SK-N-SH treated with all-trans-retinoic acid at 6 μM for 48 hours (cell line): ENCODE data around the gene FBXW10.
"Not testable (repeated sequence)": the region's sequence is repeated elsewhere in the genome, so short reads cannot be mapped to it uniquely, and the experiment has no call there.

Experiments
- ESRRG ChIP-seq: fragments of 250-450 bp; sonication (Bioruptor Pico); IDR thresholded peaks from 2 replicates; pipeline ENCODE4 v1.6.1; 2021; ENCODE audit warnings: mild to moderate bottlenecking
- GLIS3 ChIP-seq: fragments of 250-450 bp; sonication (Bioruptor Pico); IDR thresholded peaks from 2 replicates; pipeline ENCODE4 v1.5.0; 2020; ENCODE audit warnings: mild to moderate bottlenecking, moderate library complexity
- ISL1 ChIP-seq: fragments of 250-450 bp; sonication (Bioruptor Pico); IDR thresholded peaks from 2 replicates; pipeline ENCODE4 v2.1.2; 2022; ENCODE audit warnings: mild to moderate bottlenecking, moderate library complexity
- PATZ1 ChIP-seq: fragments of 250-450 bp; sonication (Bioruptor Pico); IDR thresholded peaks from 2 replicates; pipeline ENCODE4 v1.8.0; 2020; ENCODE audit warnings: mild to moderate bottlenecking, moderate library complexity, borderline replicate concordance
- ZNF565 ChIP-seq: fragments of 450-650 bp; formaldehyde crosslinking; conservative IDR thresholded peaks from 2 replicates; pipeline ENCODE4 v1.5.0; 2020; ENCODE audit warnings: low read depth, mild to moderate bottlenecking, moderate library complexity
- TF ChIP-seq, protein P1 (sequence below): fragments of 250-450 bp; sonication (Bioruptor Pico); IDR thresholded peaks from 2 replicates; pipeline ENCODE4 v1.8.0; 2021; ENCODE audit warnings: low read depth, mild to moderate bottlenecking, moderate library complexity, borderline replicate concordance

GRCh38 chr17:18781805-18782204 lies 38.0 kb downstream of the FBXW10 start:
- not testable (repeated sequence) for TF ChIP-seq ESRRG; ISL1 (CRISPR knock-in tag); PATZ1; ZNF565 (CRISPR knock-in tag); GLIS3 (CRISPR knock-in tag)
- TF ChIP-seq, protein P1, sequence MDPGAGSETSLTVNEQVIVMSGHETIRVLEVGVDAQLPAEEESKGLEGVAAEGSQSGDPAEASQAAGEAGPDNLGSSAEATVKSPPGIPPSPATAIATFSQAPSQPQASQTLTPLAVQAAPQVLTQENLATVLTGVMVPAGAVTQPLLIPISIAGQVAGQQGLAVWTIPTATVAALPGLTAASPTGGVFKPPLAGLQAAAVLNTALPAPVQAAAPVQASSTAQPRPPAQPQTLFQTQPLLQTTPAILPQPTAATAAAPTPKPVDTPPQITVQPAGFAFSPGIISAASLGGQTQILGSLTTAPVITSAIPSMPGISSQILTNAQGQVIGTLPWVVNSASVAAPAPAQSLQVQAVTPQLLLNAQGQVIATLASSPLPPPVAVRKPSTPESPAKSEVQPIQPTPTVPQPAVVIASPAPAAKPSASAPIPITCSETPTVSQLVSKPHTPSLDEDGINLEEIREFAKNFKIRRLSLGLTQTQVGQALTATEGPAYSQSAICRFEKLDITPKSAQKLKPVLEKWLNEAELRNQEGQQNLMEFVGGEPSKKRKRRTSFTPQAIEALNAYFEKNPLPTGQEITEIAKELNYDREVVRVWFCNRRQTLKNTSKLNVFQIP: not testable (repeated sequence)
